ENCODE results near the gene PDGFRB. TPM values are rescaled to one million over a fixed set of nuclear protein-coding genes. Genes with fewer than 3 reads are reported as not detected.

Gene PDGFRB
- total and polyA plus RNA-seq, 9 donors, result 102 to 302 (median 207) TPM

DNA sequence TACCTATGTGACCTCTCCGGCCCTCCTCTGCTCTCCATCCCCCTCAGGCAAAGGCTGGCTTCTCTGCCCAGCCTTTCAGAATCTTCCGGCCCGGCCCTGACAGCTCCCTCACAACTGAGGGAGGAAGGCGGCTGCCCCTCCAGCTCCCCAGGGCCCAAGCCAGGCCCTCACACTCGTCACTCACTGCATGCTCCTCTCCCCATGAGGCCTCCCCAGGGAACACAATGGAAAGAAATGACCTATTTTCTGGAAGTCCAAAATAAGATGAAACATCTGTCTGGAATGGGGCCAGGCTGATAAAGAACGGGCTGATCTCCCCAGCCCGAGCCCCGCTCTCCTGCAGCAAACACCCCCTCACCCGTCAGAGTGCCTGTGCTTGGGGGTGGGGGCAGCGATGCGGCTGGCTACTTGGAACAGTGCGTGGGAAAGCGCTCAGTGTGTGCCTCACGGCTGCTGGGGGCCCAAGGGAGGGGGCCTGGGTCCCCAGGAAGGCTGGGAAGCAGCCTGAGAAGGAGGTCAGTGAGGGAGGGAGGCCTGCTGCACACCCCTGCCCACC, 11.3 kb downstream of the PDGFRB start:
- intact Hi-C loops (cut with DNase I), result no loop called here
- WGBS, 3 donors, result 6 to 13% (median 10%) methylated on average over 14 of the region's 14 CpGs
- Histone ChIP-seq H3K27me3 (no peaks in the 10 kb centered on the region), H3K4me1 (ENCODE audit: insufficient read depth) (peaks cover 59% of the 10 kb centered on the region), H3K9me3 (no peaks in the 10 kb centered on the region), H3K36me3 (no peaks in the 10 kb centered on the region), H3K4me3 (peak overlapping the region; percentile 29), H3K27ac (peak overlapping the region; percentile 84 to 92)
- TF ChIP-seq, protein P1, sequence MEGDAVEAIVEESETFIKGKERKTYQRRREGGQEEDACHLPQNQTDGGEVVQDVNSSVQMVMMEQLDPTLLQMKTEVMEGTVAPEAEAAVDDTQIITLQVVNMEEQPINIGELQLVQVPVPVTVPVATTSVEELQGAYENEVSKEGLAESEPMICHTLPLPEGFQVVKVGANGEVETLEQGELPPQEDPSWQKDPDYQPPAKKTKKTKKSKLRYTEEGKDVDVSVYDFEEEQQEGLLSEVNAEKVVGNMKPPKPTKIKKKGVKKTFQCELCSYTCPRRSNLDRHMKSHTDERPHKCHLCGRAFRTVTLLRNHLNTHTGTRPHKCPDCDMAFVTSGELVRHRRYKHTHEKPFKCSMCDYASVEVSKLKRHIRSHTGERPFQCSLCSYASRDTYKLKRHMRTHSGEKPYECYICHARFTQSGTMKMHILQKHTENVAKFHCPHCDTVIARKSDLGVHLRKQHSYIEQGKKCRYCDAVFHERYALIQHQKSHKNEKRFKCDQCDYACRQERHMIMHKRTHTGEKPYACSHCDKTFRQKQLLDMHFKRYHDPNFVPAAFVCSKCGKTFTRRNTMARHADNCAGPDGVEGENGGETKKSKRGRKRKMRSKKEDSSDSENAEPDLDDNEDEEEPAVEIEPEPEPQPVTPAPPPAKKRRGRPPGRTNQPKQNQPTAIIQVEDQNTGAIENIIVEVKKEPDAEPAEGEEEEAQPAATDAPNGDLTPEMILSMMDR (IDR thresholded peaks at IDR 0.05), result no peak
- TF ChIP-seq EP300 (IDR thresholded peaks at IDR 0.05), result peak; percentile 60
- peak; percentile 79 to 85 (median 82) for DNase-seq

DNA sequence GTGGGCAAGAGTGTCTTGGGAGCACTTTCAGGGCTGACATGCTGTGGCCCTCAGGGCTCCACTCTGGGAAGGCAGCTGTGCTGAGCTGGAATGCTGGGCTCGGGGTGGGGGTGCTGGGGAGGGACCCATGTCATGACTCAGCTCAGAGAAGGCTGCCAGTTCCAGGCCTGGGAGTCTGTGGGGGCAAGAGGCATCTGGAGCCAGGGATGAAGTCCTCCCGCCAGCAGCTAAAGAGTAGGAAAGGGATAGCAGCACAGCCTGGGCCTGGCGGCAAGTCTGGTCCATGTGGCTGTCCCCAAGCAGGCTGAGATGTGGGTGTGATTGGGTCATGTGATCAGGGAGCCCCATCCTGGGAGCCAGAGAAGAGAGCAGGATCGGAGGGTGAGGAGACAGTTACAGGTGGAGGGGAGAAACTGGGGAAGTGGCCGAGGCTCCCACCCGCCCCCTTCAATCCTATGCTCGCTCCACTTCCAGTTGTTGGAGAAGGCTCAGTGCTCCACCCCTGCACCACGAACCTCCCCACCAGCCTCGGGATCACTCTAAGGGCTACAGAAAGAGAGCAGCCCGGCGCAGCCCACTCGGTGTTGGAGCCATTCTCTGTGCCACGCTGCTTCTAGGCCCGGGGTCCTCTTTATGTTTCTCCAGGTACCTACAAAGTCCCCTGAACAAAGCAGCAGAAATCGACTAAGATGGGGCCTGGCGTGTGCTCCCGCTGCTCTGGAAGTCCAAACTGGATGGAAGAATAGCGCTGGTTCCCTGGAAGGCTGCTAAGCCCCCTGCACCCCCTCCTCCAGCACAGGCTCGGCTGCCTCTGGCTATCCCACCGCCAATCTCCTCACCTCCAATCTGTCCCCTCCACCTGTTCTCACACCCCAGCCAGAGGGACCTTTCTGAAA, 12.0 kb downstream of the PDGFRB start:
- Histone ChIP-seq H3K27me3 (no peaks in the 10 kb centered on the region), H3K9me3 (no peaks in the 10 kb centered on the region), H3K27ac (peak overlapping the region; percentile 84 to 92), H3K4me3 (peak overlapping the region; percentile 29), H3K36me3 (no peaks in the 10 kb centered on the region), H3K4me1 (ENCODE audit: insufficient read depth) (peaks cover 61% of the 10 kb centered on the region)
- peak; percentile 85 to 90 (median 87) for DNase-seq
- TF ChIP-seq POLR2A (IDR thresholded peaks at IDR 0.05), result no peak
- no peak for TF ChIP-seq EP300 (IDR thresholded peaks at IDR 0.05)
- TF ChIP-seq, protein P1 (IDR thresholded peaks at IDR 0.05), result no peak
- intact Hi-C loops (cut with DNase I), result no loop called here
- 16 to 18% (median 17%) methylated on average over 20 of the region's 20 CpGs for WGBS, 3 donors

DNA sequence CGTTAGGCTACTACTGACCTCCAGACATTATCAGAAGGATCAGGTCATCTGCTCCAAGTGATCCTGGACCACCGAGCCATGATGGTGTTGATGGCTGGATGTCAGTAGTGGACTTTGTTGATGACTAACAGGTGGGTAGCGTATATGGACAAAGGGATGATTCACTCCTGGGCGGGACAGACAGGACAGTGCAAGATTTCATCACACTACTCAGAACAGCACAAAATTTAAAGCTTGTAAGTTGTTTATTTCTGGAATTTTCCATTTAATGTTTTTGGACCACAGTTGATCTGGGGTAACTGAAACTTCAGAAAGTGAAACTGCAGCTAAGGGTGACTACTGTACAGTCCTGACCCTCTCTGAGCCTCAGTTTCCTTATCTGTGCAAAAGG, 12.7 kb downstream of the PDGFRB start:
- no peaks in the 10 kb centered on the region for H3K36me3 ChIP-seq
- peak overlapping the region; percentile 84 to 92 for H3K27ac ChIP-seq
- H3K4me3 ChIP-seq, result no peak overlapping the region
- no peaks in the 10 kb centered on the region for H3K27me3 ChIP-seq
- intact Hi-C loops (cut with DNase I), result no loop called here
- peak in 3 of 5 donors; percentile 35 to 78 (median 47) for DNase-seq
- 23 to 42% (median 29%) methylated on average over 4 of the region's 4 CpGs for WGBS, 3 donors
- H3K9me3 ChIP-seq, result no peaks in the 10 kb centered on the region
- peaks cover 66% of the 10 kb centered on the region for H3K4me1 ChIP-seq (ENCODE audit: insufficient read depth)
- no peak for TF ChIP-seq EP300 (IDR thresholded peaks at IDR 0.05)
- TF ChIP-seq, protein P1 (IDR thresholded peaks at IDR 0.05), result no peak
- no peak for TF ChIP-seq POLR2A (IDR thresholded peaks at IDR 0.05)

DNA sequence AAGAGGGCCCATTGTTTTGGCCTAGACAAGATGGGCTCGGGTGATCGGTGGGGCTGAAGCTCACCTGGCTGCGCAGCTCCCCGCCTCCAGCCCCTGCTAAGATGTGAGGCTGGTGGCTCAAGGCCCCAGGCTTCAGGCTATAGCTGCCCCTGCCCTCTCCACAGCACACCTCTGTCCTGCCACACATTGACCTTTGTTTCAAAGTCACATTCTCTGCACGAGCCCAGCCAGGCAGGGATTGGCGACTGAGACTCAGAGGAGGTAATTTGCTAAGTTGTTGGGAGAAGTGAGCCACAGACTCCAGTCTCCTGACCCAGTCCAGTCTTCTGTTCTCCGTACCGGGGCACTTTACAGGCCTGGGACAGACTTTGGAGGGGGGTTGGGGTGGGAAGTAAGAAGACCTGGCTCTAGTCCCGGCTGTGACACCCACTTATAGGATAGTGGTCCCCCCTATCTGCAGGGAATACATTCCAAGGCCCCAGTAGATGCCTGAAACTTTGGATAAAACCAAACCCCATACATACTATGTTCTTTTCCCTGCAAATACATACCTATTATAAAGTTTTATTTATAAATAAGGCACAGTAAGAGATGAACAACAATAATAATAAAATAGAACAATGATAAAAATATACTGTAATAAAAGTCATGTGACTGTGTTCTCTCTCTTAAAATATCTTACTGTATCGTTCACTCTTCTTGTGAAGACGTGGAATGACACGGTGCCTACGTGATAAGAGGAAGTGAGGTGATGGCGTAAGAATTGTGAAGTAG, 13.3 kb downstream of the PDGFRB start:
- H3K4me3 ChIP-seq, result no peak overlapping the region
- no peak for TF ChIP-seq EP300 (IDR thresholded peaks at IDR 0.05)
- TF ChIP-seq POLR2A (IDR thresholded peaks at IDR 0.05), result no peak
- TF ChIP-seq, protein P1 (IDR thresholded peaks at IDR 0.05), result no peak
- H3K4me1 ChIP-seq (ENCODE audit: insufficient read depth), result peaks cover 67% of the 10 kb centered on the region
- peak in 1 of 5 donors; percentile 45 for DNase-seq
- intact Hi-C loops (cut with DNase I), result no loop called here
- 54 to 62% (median 59%) methylated on average over 14 of the region's 14 CpGs for WGBS, 3 donors
- peak overlapping the region; percentile 84 to 92 for H3K27ac ChIP-seq
- H3K27me3 ChIP-seq, result no peaks in the 10 kb centered on the region
- no peaks in the 10 kb centered on the region for H3K9me3 ChIP-seq
- H3K36me3 ChIP-seq, result no peaks in the 10 kb centered on the region

Measured in ovary (tissue), 9 donors.